GM10847 (cell line): ENCODE measurements around the gene GDPD5.

Experiments
- POLR2A ChIP-seq: IDR thresholded peaks from 2 replicates; pipeline ENCODE4 v1.6.1; 2011; ENCODE audit not compliant: insufficient read length; ENCODE audit errors: extremely low read depth

Gene GDPD5

GRCh38 chr11:75525433-75526191 is at the start of gene GDPD5:
Gene GDPD5 (minus strand): TSS chr11:75525941. CDS start chr11:75477735, 48,206 bp downstream.
- TF ChIP-seq POLR2A = peak; percentile 35

GRCh38 chr11:75574698-75575602 is 49.2 kb upstream of the GDPD5 start:
- TF ChIP-seq POLR2A = no peak

GRCh38 chr11:75572744-75573143 is 47.0 kb upstream of the GDPD5 start:
- no peak for TF ChIP-seq POLR2A

GRCh38 chr11:75571625-75572024 is 45.9 kb upstream of the GDPD5 start:
- TF ChIP-seq POLR2A = no peak

- no peak for TF ChIP-seq POLR2A
Observed at GRCh38 chr11:75570559-75571139, 44.9 kb upstream of the GDPD5 start.

- no peak for TF ChIP-seq POLR2A
Observed at GRCh38 chr11:75568616-75569219, 43.0 kb upstream of the GDPD5 start.

- TF ChIP-seq POLR2A = no peak
Observed at GRCh38 chr11:75567971-75568370, 42.2 kb upstream of the GDPD5 start.

GRCh38 chr11:75566763-75567279 is 41.1 kb upstream of the GDPD5 start:
- no peak for TF ChIP-seq POLR2A

GRCh38 chr11:75565916-75566762 is 40.4 kb upstream of the GDPD5 start:
- no peak for TF ChIP-seq POLR2A

GRCh38 chr11:75565221-75565814 is 39.6 kb upstream of the GDPD5 start:
- no peak for TF ChIP-seq POLR2A

- TF ChIP-seq POLR2A = no peak
Observed at GRCh38 chr11:75563978-75564552, 38.3 kb upstream of the GDPD5 start.

- TF ChIP-seq POLR2A = no peak
Observed at GRCh38 chr11:75563501-75563977, 37.8 kb upstream of the GDPD5 start.

- no peak for TF ChIP-seq POLR2A
Observed at GRCh38 chr11:75562836-75563484, 37.2 kb upstream of the GDPD5 start.
